H1 (cell line): Measurements from ENCODE around the gene RNASE4. TPM values are rescaled to one million over a fixed set of nuclear protein-coding genes. Genes with fewer than 3 reads are reported as not detected.

Experiments used
- CBX5 ChIP-seq: fragments of 300-800, 300-1000 bp; sonication (generic); IDR thresholded peaks from 2 replicates; pipeline ENCODE4 v1.7.1; 2016; ENCODE audit warnings: antibody characterized with exemption, low read length, low read depth
- CTBP2 ChIP-seq: IDR thresholded peaks from 2 replicates; pipeline ENCODE4 v1.7.0; 2011; ENCODE audit warnings: borderline replicate concordance, mild to moderate bottlenecking, moderate library complexity, mixed read lengths, low read length; ENCODE audit not compliant: insufficient read depth, insufficient read length
- E2F6 ChIP-seq: IDR thresholded peaks from 2 replicates; pipeline ENCODE4 v1.6.1; 2012; ENCODE audit warnings: inconsistent platforms
- GABPA ChIP-seq: IDR thresholded peaks from 2 replicates; pipeline ENCODE4 v1.6.1; 2011; ENCODE audit warnings: mild to moderate bottlenecking, low read length, moderate library complexity, borderline replicate concordance; ENCODE audit not compliant: insufficient read depth
- GTF2F1 ChIP-seq: IDR thresholded peaks from 2 replicates; pipeline ENCODE4 v1.6.1; 2012; ENCODE audit warnings: low read depth, low read length, improper control_type of control experiment, borderline replicate concordance
- HDAC6 ChIP-seq: IDR thresholded peaks from one replicate; pipeline ENCODE4 v1.7.1; 2012; ENCODE audit warnings: low read depth, mild to moderate bottlenecking, inconsistent platforms, low read length, moderate library complexity
- KDM4A ChIP-seq: IDR thresholded peaks from one replicate; pipeline ENCODE4 v1.7.1; 2012; ENCODE audit warnings: low read depth, mild to moderate bottlenecking, moderate library complexity, low read length, inconsistent platforms; ENCODE audit not compliant: severe bottlenecking
- MAFK ChIP-seq: IDR thresholded peaks from 2 replicates; pipeline ENCODE4 v1.6.1; 2012; ENCODE audit warnings: low read depth, mild to moderate bottlenecking, improper control_type of control experiment, low read length
- NANOG ChIP-seq: IDR thresholded peaks from 2 replicates; pipeline ENCODE4 v1.6.1; 2011; ENCODE audit warnings: low read length, low read depth, mild to moderate bottlenecking, inconsistent platforms; ENCODE audit not compliant: insufficient read depth, poor library complexity, severe bottlenecking
- NRF1 ChIP-seq: IDR thresholded peaks from 2 replicates; pipeline ENCODE4 v1.6.1; 2011; ENCODE audit warnings: mild to moderate bottlenecking, low read depth, low read length, improper control_type of control experiment
- POLR2AphosphoS5 ChIP-seq: IDR thresholded peaks from 2 replicates; pipeline ENCODE4 v1.6.1; 2011; ENCODE audit warnings: low read depth, low read length
- RNF2 ChIP-seq: fragments of 200-900, 300-1000 bp; sonication (generic); IDR thresholded peaks from 2 replicates; pipeline ENCODE4 v1.7.1; 2016; ENCODE audit warnings: borderline replicate concordance, low read depth, mild to moderate bottlenecking, antibody characterized with exemption, low read length; ENCODE audit not compliant: poor library complexity, severe bottlenecking; ENCODE audit errors: missing control alignments
- RXRA ChIP-seq: IDR thresholded peaks from 2 replicates; pipeline ENCODE4 v1.6.1; 2011; ENCODE audit warnings: low read depth, mild to moderate bottlenecking, low read length, moderate library complexity; ENCODE audit not compliant: insufficient read depth
- SIRT6 ChIP-seq: IDR thresholded peaks from one replicate; pipeline ENCODE4 v1.7.1; 2012; ENCODE audit warnings: low read length, inconsistent platforms
- SIX5 ChIP-seq: IDR thresholded peaks from 2 replicates; pipeline ENCODE4 v1.6.1; 2011; ENCODE audit warnings: mild to moderate bottlenecking, low read depth, low read length
- SP1 ChIP-seq: IDR thresholded peaks from 2 replicates; pipeline ENCODE4 v1.6.1; 2011; ENCODE audit warnings: low read depth, low read length
- SP4 ChIP-seq: IDR thresholded peaks from 2 replicates; pipeline ENCODE4 v1.6.1; 2012; ENCODE audit warnings: low read length, inconsistent platforms
- SUZ12 ChIP-seq: fragments of 200-600 bp; sonication (generic); IDR thresholded peaks from 2 replicates; pipeline ENCODE4 v1.6.1; 2012; ENCODE audit warnings: mild to moderate bottlenecking, inconsistent platforms, low read length, moderate library complexity, mixed read lengths
- TBP ChIP-seq: IDR thresholded peaks from 2 replicates; pipeline ENCODE4 v1.6.1; 2011; ENCODE audit warnings: low read depth, low read length, improper control_type of control experiment
- YY1 ChIP-seq: IDR thresholded peaks from 2 replicates; pipeline ENCODE4 v1.6.1; 2011; ENCODE audit warnings: low read depth, mild to moderate bottlenecking, low read length
- polyA plus RNA-seq, 7 experiments: library from polyadenylated mRNA; depleted of rRNA in 3 of 7; stranded (reverse) in 5 of 7; unstranded in 2 of 7; fragments of >200 nt in 5 of 7; fragments of 200-250 nt in 2 of 7; gene quantifications; 1 replicate in 5 of 7; 2 replicates in 1 of 7; 4 replicates in 1 of 7; pipeline versions ENCODE4 v1.2.1 to v1.2.3, GENCODE V29; 2011 to 2013; ENCODE audit warnings: missing spikeins in 2 of 7, mixed read lengths in 2 of 7
- total RNA-seq: library from RNA; stranded (reverse); fragmentation: NEBNext Ultra II Directional; extraction: Animal tissue kit (Norgen Biotek cat#: 25700); gene quantifications from 2 replicates; pipeline ENCODE4 v1.2.1, GENCODE V29; 2021
- TF ChIP-seq, protein P1 (sequence below): IDR thresholded peaks from 2 replicates; pipeline ENCODE4 v1.6.1; 2012; ENCODE audit warnings: low read length, inconsistent platforms
- TF ChIP-seq, protein P2 (sequence below): IDR thresholded peaks from 2 replicates; pipeline ENCODE4 v1.6.1; 2012; ENCODE audit warnings: inconsistent platforms

Gene RNASE4
- total and polyA plus RNA-seq, 2 of the 8 experiments (the other 6 are each of a cell fraction or from before 2014, with no cell fraction given), result 0.61 to 3.5 TPM

DNA sequence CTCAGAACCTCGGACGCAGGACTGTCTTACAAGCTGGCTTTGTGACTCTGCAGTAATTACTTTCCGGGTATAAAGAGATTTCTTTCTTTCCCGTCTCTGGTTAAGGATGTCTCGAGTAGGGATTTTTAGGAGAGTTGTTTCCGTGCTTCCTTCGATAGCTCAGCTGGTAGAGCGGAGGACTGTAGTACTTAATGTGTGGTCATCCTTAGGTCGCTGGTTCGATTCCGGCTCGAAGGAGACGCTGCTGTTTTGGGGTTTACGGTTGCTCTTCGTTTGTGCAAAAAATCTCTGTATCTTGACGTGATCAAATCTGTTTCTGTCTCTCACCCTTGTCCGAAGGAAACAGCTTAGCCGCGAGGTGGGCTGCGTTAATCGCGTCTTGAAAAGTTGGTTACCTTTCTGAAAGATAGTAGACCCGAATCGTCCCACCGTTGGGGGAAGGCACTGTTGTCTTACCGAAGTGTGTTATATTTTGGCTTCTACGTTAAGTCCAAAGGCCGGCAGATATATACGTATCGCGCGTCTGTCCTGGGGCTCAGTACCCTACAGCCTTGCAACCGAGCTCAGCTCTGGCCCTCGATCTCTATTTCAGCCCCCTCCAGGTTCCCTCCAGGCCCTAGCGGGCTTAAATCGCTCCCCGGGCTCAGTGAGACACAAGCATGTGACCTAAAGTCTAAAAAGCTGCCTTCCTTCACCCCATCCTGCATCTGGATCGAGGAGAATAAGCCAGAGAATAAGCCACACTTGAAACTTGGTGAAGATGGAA, 1.1 kb upstream of the RNASE4 start (continued):
- TF ChIP-seq, protein P1, sequence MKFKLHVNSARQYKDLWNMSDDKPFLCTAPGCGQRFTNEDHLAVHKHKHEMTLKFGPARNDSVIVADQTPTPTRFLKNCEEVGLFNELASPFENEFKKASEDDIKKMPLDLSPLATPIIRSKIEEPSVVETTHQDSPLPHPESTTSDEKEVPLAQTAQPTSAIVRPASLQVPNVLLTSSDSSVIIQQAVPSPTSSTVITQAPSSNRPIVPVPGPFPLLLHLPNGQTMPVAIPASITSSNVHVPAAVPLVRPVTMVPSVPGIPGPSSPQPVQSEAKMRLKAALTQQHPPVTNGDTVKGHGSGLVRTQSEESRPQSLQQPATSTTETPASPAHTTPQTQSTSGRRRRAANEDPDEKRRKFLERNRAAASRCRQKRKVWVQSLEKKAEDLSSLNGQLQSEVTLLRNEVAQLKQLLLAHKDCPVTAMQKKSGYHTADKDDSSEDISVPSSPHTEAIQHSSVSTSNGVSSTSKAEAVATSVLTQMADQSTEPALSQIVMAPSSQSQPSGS, result no peak
- TF ChIP-seq TBP (peak; percentile 100), GTF2F1 (no peak), SIX5 (no peak), YY1 (no peak), SUZ12 (no peak), SP1 (no peak), HDAC6 (no peak), NANOG (no peak), RXRA (no peak), CBX5 (no peak), SIRT6 (no peak), KDM4A (no peak), E2F6 (no peak), POLR2AphosphoS5 (no peak), GABPA (no peak), MAFK (peak; percentile 78; the same call in 1 of the 2 replicates), NRF1 (no peak; the same call in 1 of the 2 replicates), RNF2 (no peak), SP4 (no peak), CTBP2 (no peak)
- TF ChIP-seq, protein P2, sequence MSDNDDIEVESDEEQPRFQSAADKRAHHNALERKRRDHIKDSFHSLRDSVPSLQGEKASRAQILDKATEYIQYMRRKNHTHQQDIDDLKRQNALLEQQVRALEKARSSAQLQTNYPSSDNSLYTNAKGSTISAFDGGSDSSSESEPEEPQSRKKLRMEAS, result no peak
